IMR-90 (cell line): ENCODE results near the gene CD46. TPM values are rescaled to one million over a fixed set of nuclear protein-coding genes. Genes with fewer than 3 reads are reported as not detected.

ENCODE experiments used
- ATAC-seq: fragments of 200-7000 bp; cut with Tn5 transposase; 2 replicates; pipeline ENCODE4 v1.9.1; 2020; ENCODE audit warnings: low read depth, mild to moderate bottlenecking, moderate library complexity
- BruUV-seq: library from RNA; stranded (reverse); fragments of 400-500 nt; replicated peaks from 2 replicates; lab custom pipeline; 2021; lab: Mats Ljungman, UMichigan
- CTCF ChIA-PET: fragments of 300-600 bp; formaldehyde crosslinking; extraction: SDS; loops from one replicate; lab custom pipeline; 2021; ENCODE audit warnings: antibody characterized with exemption; lab: Yijun Ruan, JAX
- POLR2A ChIA-PET: fragments of 300-600 bp; sonication (Branson Sonifier 250); formaldehyde crosslinking; loops from one replicate; lab custom pipeline; 2022; ENCODE audit warnings: antibody characterized with exemption; ENCODE audit not compliant: unreplicated experiment; lab: Charles Lee
- DNase-seq: peaks from one replicate; pipeline ENCODE4 v3.0.0; 2013
- H2AFZ ChIP-seq: replicated peaks from 2 replicates; pipeline ENCODE3; 2013; ENCODE audit warnings: low read length, mild to moderate bottlenecking; ENCODE audit not compliant: poor library complexity
- H2AK5ac ChIP-seq: 2 replicates; pipeline ENCODE4 v1.6.1; 2013; ENCODE audit warnings: low read depth, low read length, inconsistent platforms
- H2AK9ac ChIP-seq: replicated peaks from 2 replicates; pipeline ENCODE3; 2013; ENCODE audit warnings: mild to moderate bottlenecking, low read depth, low read length, moderate library complexity; ENCODE audit not compliant: poor library complexity
- H2BK120ac ChIP-seq: 2 replicates; pipeline ENCODE4 v1.6.1; 2013; ENCODE audit warnings: low read depth, low read length, inconsistent platforms
- H2BK15ac ChIP-seq: 3 replicates; pipeline ENCODE4 v1.6.1; 2013; ENCODE audit warnings: low read depth, low read length, inconsistent platforms
- H2BK20ac ChIP-seq: 2 replicates; pipeline ENCODE4 v1.6.1; 2013; ENCODE audit warnings: low read depth, mild to moderate bottlenecking, inconsistent platforms, low read length, moderate library complexity
- H2BK5ac ChIP-seq: 2 replicates; pipeline ENCODE4 v1.6.1; 2013; ENCODE audit warnings: mild to moderate bottlenecking, low read depth, low read length, inconsistent platforms; ENCODE audit not compliant: poor library complexity, severe bottlenecking
- H3K14ac ChIP-seq: replicated peaks from 2 replicates; pipeline ENCODE4 v1.6.1; 2013; ENCODE audit warnings: low read depth, low read length, inconsistent platforms
- H3K18ac ChIP-seq: 2 replicates; pipeline ENCODE4 v1.6.1; 2013; ENCODE audit warnings: low read depth, low read length, control low read depth
- H3K23ac ChIP-seq: 2 replicates; pipeline ENCODE4 v1.6.1; 2013; ENCODE audit warnings: low read depth, low read length, inconsistent platforms
- H3K27ac ChIP-seq: 2 replicates; pipeline ENCODE4 v1.5.1; 2013; ENCODE audit warnings: mild to moderate bottlenecking, control low read depth, low read length; ENCODE audit not compliant: insufficient read depth
- H3K27me3 ChIP-seq: 2 replicates; pipeline ENCODE4 v1.6.1; 2013; ENCODE audit warnings: low read length; ENCODE audit not compliant: control insufficient read depth, insufficient read depth
- H3K36me3 ChIP-seq: 2 replicates; pipeline ENCODE4 v1.6.1; 2013; ENCODE audit warnings: low read length, mixed read lengths; ENCODE audit not compliant: control insufficient read depth, insufficient read depth
- H3K4ac ChIP-seq: 2 replicates; pipeline ENCODE4 v1.6.1; 2013; ENCODE audit warnings: low read depth, low read length, inconsistent platforms
- H3K4me1 ChIP-seq: 2 replicates; pipeline ENCODE4 v1.6.1; 2013; ENCODE audit warnings: low read length, mixed read lengths; ENCODE audit not compliant: control insufficient read depth, insufficient read depth
- H3K4me2 ChIP-seq: 2 replicates; pipeline ENCODE4 v1.6.1; 2013; ENCODE audit warnings: low read depth, mild to moderate bottlenecking, control low read depth, low read length, moderate library complexity
- H3K4me3 ChIP-seq: 2 replicates; pipeline ENCODE4 v1.5.1; 2013; ENCODE audit warnings: low read depth, mild to moderate bottlenecking, control low read depth, low read length, moderate library complexity; ENCODE audit not compliant: insufficient read depth
- H3K56ac ChIP-seq: 2 replicates; pipeline ENCODE4 v1.6.1; 2013; ENCODE audit warnings: low read length, inconsistent platforms; ENCODE audit not compliant: insufficient read depth; ENCODE audit errors: extremely low read depth
- H3K79me1 ChIP-seq, 2 experiments: 2 replicates each; pipeline ENCODE4 v1.6.1; 2013; ENCODE audit warnings: low read length in 2 of 2, inconsistent platforms in 1 of 2, low read depth in 1 of 2
- H3K9ac ChIP-seq: 2 replicates; pipeline ENCODE4 v1.6.1; 2013; ENCODE audit warnings: low read depth, low read length, control low read depth
- H3K9me1 ChIP-seq: 2 replicates; pipeline ENCODE4 v1.6.1; 2013; ENCODE audit warnings: low read length, inconsistent platforms; ENCODE audit not compliant: insufficient read depth
- H3K9me3 ChIP-seq: 2 replicates; pipeline ENCODE4 v1.6.1; 2013; ENCODE audit warnings: low read length; ENCODE audit not compliant: control insufficient read depth, insufficient read depth
- H4K20me1 ChIP-seq: 2 replicates; pipeline ENCODE4 v1.6.1; 2013; ENCODE audit warnings: low read length, inconsistent platforms; ENCODE audit not compliant: insufficient read depth
- H4K5ac ChIP-seq: 2 replicates; pipeline ENCODE4 v1.6.1; 2013; ENCODE audit warnings: mild to moderate bottlenecking, low read depth, low read length, control low read depth
- H4K8ac ChIP-seq, 2 experiments: 2 replicates each; pipeline ENCODE4 v1.6.1; 2013; ENCODE audit warnings: low read depth in 2 of 2, low read length in 2 of 2, control low read depth in 1 of 2, inconsistent platforms in 1 of 2
- H4K91ac ChIP-seq: 2 replicates; pipeline ENCODE4 v1.6.1; 2013; ENCODE audit warnings: low read depth, low read length, inconsistent platforms; ENCODE audit not compliant: insufficient read depth
- MAFK ChIP-seq: IDR thresholded peaks from 2 replicates; pipeline ENCODE4 v1.6.1; 2012; ENCODE audit warnings: low read depth, low read length, improper control_type of control experiment
- WGBS, 2 experiments: methylation state at CpG; one replicate each; pipeline versions ENCODE4 v1.1.5 to v1.1.7; 2013; ENCODE audit warnings: missing lambda C conversion rate in 2 of 2; ENCODE audit not compliant: insufficient read length in 1 of 2; ENCODE audit errors: extremely low coverage in 2 of 2; 5-methylcytosine and 5-hydroxymethylcytosine counted together
- dilution Hi-C: fragments of 300-500 bp; cut with HindIII; formaldehyde crosslinking; loops from one replicate; pipeline ENCODE4 v1.14.3; 2018; ENCODE audit warnings: low sequenced_read_pairs; ENCODE audit not compliant: unreplicated experiment
- in situ Hi-C: fragments of 300-500 bp; cut with MboI; formaldehyde crosslinking; loops from 3 replicates; pipeline ENCODE4 v1.14.3; 2019; ENCODE audit warnings: low sequenced_read_pairs, inconsistent platforms, mixed read lengths
- intact Hi-C: fragments of 100-400 bp; cut with micrococcal nuclease; formaldehyde crosslinking; loops from 2 replicates; pipeline ENCODE4 v1.10.0; 2022
- polyA plus RNA-seq, 3 experiments: library from polyadenylated mRNA; depleted of rRNA; stranded (reverse); fragments of >200 nt; gene quantifications; 2 replicates each; pipeline ENCODE4 v1.2.3, GENCODE V29; 2012; ENCODE audit warnings: low replicate concordance in 1 of 3
- total RNA-seq: library from RNA; depleted of rRNA; stranded (reverse); fragments of >200 nt; gene quantifications from 2 replicates; pipeline ENCODE4 v1.2.3, GENCODE V29; 2012
- TF ChIP-seq, protein P1 (sequence below): fragments of 150-350 bp; IDR thresholded peaks from 2 replicates; pipeline ENCODE4 v1.6.1; 2016; ENCODE audit warnings: low read depth, mild to moderate bottlenecking, low read length, moderate library complexity, borderline replicate concordance

Gene CD46
- total and polyA plus RNA-seq, 2 of the 4 experiments (the other 2 are of a cell fraction), result 37.1 to 82.0 TPM

DNA sequence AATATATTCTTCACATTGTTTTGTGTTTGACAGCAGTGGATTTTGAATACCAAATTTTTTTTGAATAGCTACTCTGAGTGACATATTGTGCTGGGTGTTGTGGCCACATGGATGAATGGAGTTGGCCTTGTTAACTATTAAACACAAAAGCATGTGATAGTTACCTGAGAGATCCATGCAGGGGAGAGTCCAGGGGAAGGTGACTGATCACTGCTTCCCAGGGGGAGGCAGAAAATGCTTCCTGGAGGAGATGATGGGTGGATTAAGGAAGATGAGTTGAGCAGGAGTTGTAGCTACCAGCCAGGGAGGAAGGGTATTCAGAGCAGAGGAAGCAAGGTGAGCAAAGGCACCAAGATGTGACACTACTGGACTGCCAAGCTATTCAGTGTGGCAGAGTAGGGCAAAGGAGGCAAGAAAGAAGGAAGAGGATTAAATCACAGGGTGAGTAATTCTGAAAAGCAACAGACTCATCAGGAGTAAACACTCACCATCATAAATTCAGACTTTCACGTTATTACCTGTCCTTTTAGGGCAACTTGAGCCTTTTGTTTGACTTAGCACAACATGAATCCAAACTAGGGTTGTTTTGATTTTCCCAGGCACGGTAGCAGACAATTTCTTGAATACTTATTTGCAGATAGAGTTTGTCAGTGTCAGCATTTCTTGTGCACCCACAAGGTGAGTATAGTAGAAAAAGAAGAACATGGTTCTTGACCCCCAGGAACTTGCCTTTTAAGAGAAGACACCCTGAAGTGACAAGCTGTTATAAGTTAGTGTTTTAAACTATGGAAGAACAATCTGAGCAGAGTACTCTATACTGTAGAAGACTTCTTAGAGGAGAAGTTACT lies 4.2 kb downstream of the CD46 start:
- no peaks in the 10 kb centered on the region for H3K27me3 ChIP-seq
- POLR2A ChIA-PET, result no interaction called here

More for the DNA sequence above, 4.2 kb downstream of the CD46 start:
- H3K4me3 ChIP-seq, result no peak overlapping the region
- WGBS, 2 experiments, result no CpG with 5 or more reads among the region's 2 CpGs
- H2BK5ac ChIP-seq, result no peak overlapping the region
- dilution Hi-C loops (no loop called here), in situ Hi-C loops (no loop called here), intact Hi-C loops (no loop called here)
- H2AK5ac ChIP-seq, result no peak overlapping the region
- no peak for DNase-seq
- CTCF ChIA-PET, result interaction anchor here (0.6 to 1.2 kb wide), 2 partner anchors 41 to 355 kb away, joined by 3 to 4 read pairs; no protein-coding TSS in a partner anchor
- peaks cover 3% of the 10 kb centered on the region; the same call in 1 of the 2 replicates for H3K9me1 ChIP-seq
- peaks cover 7% of the 10 kb centered on the region; the same call in 1 of the 2 replicates for H3K36me3 ChIP-seq
- no peak overlapping the region for H2AK9ac ChIP-seq
- peaks cover 18 to 46% of the 10 kb centered on the region in 2 experiments for H3K79me1 ChIP-seq
- no peak overlapping the region for H3K4me2 ChIP-seq
- H3K9me3 ChIP-seq, result no peaks in the 10 kb centered on the region
- H3K4me1 ChIP-seq, result peaks cover 4% of the 10 kb centered on the region; the same call in 1 of the 2 replicates
- no peak overlapping the region for H2BK15ac ChIP-seq
- no peak overlapping the region for H3K18ac ChIP-seq
- H2BK120ac ChIP-seq, result no peak overlapping the region
- no peak overlapping the region for H2AFZ ChIP-seq
- no TSS peak for BruUV-seq
- H4K91ac ChIP-seq, result no peak overlapping the region
- H3K14ac ChIP-seq, result no peak overlapping the region
- H2BK20ac ChIP-seq, result no peak overlapping the region
- no peak for ATAC-seq
- H4K20me1 ChIP-seq, result peaks cover 37% of the 10 kb centered on the region
- no peak overlapping the region for H4K8ac ChIP-seq
- no peak overlapping the region for H3K23ac ChIP-seq
- no peak overlapping the region for H4K5ac ChIP-seq
- no peak overlapping the region for H3K4ac ChIP-seq
- TF ChIP-seq MAFK, result peak; percentile 63
- TF ChIP-seq, protein P1, sequence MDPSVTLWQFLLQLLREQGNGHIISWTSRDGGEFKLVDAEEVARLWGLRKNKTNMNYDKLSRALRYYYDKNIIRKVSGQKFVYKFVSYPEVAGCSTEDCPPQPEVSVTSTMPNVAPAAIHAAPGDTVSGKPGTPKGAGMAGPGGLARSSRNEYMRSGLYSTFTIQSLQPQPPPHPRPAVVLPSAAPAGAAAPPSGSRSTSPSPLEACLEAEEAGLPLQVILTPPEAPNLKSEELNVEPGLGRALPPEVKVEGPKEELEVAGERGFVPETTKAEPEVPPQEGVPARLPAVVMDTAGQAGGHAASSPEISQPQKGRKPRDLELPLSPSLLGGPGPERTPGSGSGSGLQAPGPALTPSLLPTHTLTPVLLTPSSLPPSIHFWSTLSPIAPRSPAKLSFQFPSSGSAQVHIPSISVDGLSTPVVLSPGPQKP, result no peak
- no peak overlapping the region for H3K9ac ChIP-seq
- no peak overlapping the region for H3K56ac ChIP-seq
- H3K27ac ChIP-seq, result no peak overlapping the region
